ENCODE data around the gene PPP1R13L. TPM values are rescaled to one million over a fixed set of nuclear protein-coding genes. Genes with fewer than 3 reads are reported as not detected.

Gene PPP1R13L
- total and polyA plus RNA-seq, 2 donors (not counting 1 experiment from before 2014, with no cell fraction given) = 3.0 to 5.8 TPM

DNA sequence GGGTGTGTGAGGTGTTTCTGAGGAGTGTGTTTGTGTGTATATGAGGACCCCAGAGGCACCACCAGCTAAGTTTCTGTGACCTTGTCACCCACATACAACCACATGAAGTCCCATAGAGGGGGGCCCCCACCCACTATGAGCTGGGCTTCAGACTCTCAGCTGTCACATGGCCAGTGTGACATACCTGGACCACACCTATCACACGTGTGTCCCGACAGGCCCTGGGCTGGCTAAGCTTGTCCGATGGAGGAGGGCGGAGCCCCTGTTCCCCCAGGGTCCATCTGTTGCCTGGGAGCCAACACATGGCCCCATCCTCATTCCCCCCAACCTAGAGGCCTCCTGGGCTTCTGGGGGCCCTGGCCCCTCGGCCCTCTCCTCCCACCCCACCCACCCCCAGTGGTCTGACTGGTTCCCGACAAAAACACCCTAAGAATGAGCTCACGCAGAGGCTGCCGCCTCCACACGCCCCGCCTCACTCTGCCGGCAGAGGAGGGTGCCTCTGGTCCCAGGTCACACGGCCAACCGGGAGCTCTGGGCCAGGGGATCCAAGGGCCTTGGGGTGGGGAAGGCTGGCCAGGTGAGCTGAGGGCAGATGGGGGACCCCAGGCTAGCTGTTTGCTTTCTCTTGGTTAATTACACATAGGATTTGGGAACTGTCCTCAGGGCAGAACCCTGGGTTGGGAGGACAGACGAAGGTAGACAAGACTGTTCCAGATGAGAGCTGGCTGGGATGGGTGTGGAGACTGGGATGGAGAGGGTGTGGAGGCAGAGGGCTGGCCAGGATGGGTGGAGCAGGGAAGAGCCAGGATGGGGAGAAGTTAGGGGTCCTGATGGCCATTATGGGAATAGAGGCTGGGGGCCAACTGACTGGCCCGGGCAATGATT is 60.0 kb downstream of the PPP1R13L start:
- TF ChIP-seq EZH2 (IDR thresholded peaks at IDR 0.05; ENCODE audit: low read length, missing control alignments) = no peak
- TF ChIP-seq, protein P1, sequence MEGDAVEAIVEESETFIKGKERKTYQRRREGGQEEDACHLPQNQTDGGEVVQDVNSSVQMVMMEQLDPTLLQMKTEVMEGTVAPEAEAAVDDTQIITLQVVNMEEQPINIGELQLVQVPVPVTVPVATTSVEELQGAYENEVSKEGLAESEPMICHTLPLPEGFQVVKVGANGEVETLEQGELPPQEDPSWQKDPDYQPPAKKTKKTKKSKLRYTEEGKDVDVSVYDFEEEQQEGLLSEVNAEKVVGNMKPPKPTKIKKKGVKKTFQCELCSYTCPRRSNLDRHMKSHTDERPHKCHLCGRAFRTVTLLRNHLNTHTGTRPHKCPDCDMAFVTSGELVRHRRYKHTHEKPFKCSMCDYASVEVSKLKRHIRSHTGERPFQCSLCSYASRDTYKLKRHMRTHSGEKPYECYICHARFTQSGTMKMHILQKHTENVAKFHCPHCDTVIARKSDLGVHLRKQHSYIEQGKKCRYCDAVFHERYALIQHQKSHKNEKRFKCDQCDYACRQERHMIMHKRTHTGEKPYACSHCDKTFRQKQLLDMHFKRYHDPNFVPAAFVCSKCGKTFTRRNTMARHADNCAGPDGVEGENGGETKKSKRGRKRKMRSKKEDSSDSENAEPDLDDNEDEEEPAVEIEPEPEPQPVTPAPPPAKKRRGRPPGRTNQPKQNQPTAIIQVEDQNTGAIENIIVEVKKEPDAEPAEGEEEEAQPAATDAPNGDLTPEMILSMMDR (conservative IDR thresholded peaks at IDR 0.05 in 1 of 2, IDR thresholded peaks at IDR 0.05 in 1 of 2; ENCODE audit: low read depth in 1 of 2, low read length in 2 of 2) = no peak
- Histone ChIP-seq H4K20me1 (ENCODE audit: control insufficient read depth, extremely low read depth, insufficient read depth, low read length) (no peaks in the 10 kb centered on the region), H3K4me3 (replicated peaks in 1 of 4; ENCODE audit: control extremely low read depth in 1 of 4, insufficient read depth in 1 of 4, low read depth in 3 of 4, low read length in 4 of 4) (no peak overlapping the region), H3K9me3 (ENCODE audit: control insufficient read depth, insufficient read depth, low read depth, low read length) (no peaks in the 10 kb centered on the region), H3K4me1 (ENCODE audit: control insufficient read depth, extremely low read depth, insufficient read depth, low read length) (no peaks in the 10 kb centered on the region), H3K27me3 (ENCODE audit: control insufficient read depth, insufficient read depth, low read length) (peaks cover 9% of the 10 kb centered on the region), H3K27ac (ENCODE audit: insufficient read depth, low read length) (no peak overlapping the region), H3K36me3 (ENCODE audit: control insufficient read depth, insufficient read depth, low read length) (peaks cover 1% of the 10 kb centered on the region), H2AFZ (ENCODE audit: low read length) (no peak overlapping the region), H3K9ac (ENCODE audit: insufficient read depth, low read length) (no peak overlapping the region), H3K79me2 (ENCODE audit: control insufficient read depth, insufficient read depth, low read length) (no peaks in the 10 kb centered on the region), H3K4me2 (ENCODE audit: extremely low read depth, insufficient read depth, low read length) (no peak overlapping the region)
- no peak for DNase-seq (ENCODE audit: low read depth in 2 of 2)

- Histone ChIP-seq H3K4me1 (ENCODE audit: control insufficient read depth, extremely low read depth, insufficient read depth, low read length) (no peaks in the 10 kb centered on the region), H3K79me2 (ENCODE audit: control insufficient read depth, insufficient read depth, low read length) (no peaks in the 10 kb centered on the region), H3K27ac (ENCODE audit: insufficient read depth, low read length) (no peak overlapping the region), H4K20me1 (ENCODE audit: control insufficient read depth, extremely low read depth, insufficient read depth, low read length) (no peaks in the 10 kb centered on the region), H3K9ac (ENCODE audit: insufficient read depth, low read length) (no peak overlapping the region), H2AFZ (ENCODE audit: low read length) (no peak overlapping the region), H3K9me3 (ENCODE audit: control insufficient read depth, insufficient read depth, low read depth, low read length) (no peaks in the 10 kb centered on the region), H3K27me3 (ENCODE audit: control insufficient read depth, insufficient read depth, low read length) (peaks cover 9% of the 10 kb centered on the region), H3K4me3 (replicated peaks in 1 of 4; ENCODE audit: control extremely low read depth in 1 of 4, insufficient read depth in 1 of 4, low read depth in 3 of 4, low read length in 4 of 4) (no peak overlapping the region), H3K4me2 (ENCODE audit: extremely low read depth, insufficient read depth, low read length) (no peak overlapping the region), H3K36me3 (ENCODE audit: control insufficient read depth, insufficient read depth, low read length) (no peaks in the 10 kb centered on the region)
- no peak for DNase-seq (ENCODE audit: low read depth in 2 of 2)
- TF ChIP-seq, protein P1 (conservative IDR thresholded peaks at IDR 0.05 in 1 of 2, IDR thresholded peaks at IDR 0.05 in 1 of 2; ENCODE audit: low read depth in 1 of 2, low read length in 2 of 2) = no peak
- no peak for TF ChIP-seq EZH2 (IDR thresholded peaks at IDR 0.05; ENCODE audit: low read length, missing control alignments)
These were observed 62.0 kb downstream of the PPP1R13L start for GRCh38 chr19:45342911-45343310.

GRCh38 chr19:45340899-45341453 is 63.9 kb downstream of the PPP1R13L start:
- Histone ChIP-seq H3K9me3 (ENCODE audit: control insufficient read depth, insufficient read depth, low read depth, low read length) (no peaks in the 10 kb centered on the region), H3K4me1 (ENCODE audit: control insufficient read depth, extremely low read depth, insufficient read depth, low read length) (no peaks in the 10 kb centered on the region), H2AFZ (ENCODE audit: low read length) (no peak overlapping the region), H3K27me3 (ENCODE audit: control insufficient read depth, insufficient read depth, low read length) (peaks cover 9% of the 10 kb centered on the region), H3K4me3 (replicated peaks in 1 of 4; ENCODE audit: control extremely low read depth in 1 of 4, insufficient read depth in 1 of 4, low read depth in 3 of 4, low read length in 4 of 4) (peak overlapping the region in 1 of 4 experiments; percentile 10), H3K79me2 (ENCODE audit: control insufficient read depth, insufficient read depth, low read length) (no peaks in the 10 kb centered on the region), H4K20me1 (ENCODE audit: control insufficient read depth, extremely low read depth, insufficient read depth, low read length) (no peaks in the 10 kb centered on the region), H3K9ac (ENCODE audit: insufficient read depth, low read length) (no peak overlapping the region), H3K27ac (ENCODE audit: insufficient read depth, low read length) (no peak overlapping the region), H3K36me3 (ENCODE audit: control insufficient read depth, insufficient read depth, low read length) (no peaks in the 10 kb centered on the region), H3K4me2 (ENCODE audit: extremely low read depth, insufficient read depth, low read length) (no peak overlapping the region)
- DNase-seq (ENCODE audit: low read depth in 2 of 2) = peak in 1 of 2 donors; percentile 15
- no peak for TF ChIP-seq EZH2 (IDR thresholded peaks at IDR 0.05; ENCODE audit: low read length, missing control alignments)
- TF ChIP-seq, protein P1 (conservative IDR thresholded peaks at IDR 0.05 in 1 of 2, IDR thresholded peaks at IDR 0.05 in 1 of 2; ENCODE audit: low read depth in 1 of 2, low read length in 2 of 2) = no peak
